CD4-positive, alpha-beta T cell treated with Interleukin-10 for 1 hour (primary cell): Measurements from ENCODE around the gene MSMB.
A peak's percentile ranks its signal among the peaks of the same experiment; 100 is the strongest.
"Not testable (repeated sequence)": the region's sequence is repeated elsewhere in the genome, so short reads cannot be mapped to it uniquely, and the experiment has no call there.

Experiments
- DNase-seq: peaks from one replicate; pipeline ENCODE4 v3.0.0-alpha.2; 2020

Gene MSMB, protein sequence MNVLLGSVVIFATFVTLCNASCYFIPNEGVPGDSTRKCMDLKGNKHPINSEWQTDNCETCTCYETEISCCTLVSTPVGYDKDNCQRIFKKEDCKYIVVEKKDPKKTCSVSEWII

DNA sequence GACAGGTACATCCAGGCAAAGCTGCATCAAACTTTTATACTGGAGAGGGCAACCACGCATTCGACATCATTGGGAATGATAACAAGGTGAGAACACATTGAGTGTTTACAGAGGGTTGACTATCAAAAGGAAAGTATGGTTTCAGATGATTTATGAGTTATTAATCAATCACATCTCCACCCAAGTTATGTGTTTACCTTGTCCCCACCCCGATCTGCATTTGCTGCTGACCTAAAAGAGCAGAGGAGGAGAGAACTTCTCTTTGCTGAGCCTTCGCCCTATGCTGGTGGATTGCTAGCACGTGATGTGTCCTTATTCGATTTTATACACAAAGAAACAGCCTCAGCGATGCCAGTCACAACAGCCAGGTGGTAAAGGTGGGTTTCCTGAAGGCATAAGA lies at the start of gene MSMB:
Gene MSMB, minus strand, starts transcription at position 9 of the 400 bp plus-strand sequence. CDS start 32 bp downstream, outside the sequence.
- no peak for DNase-seq

GRCh38 chr10:46094931-46095750 lies 49.1 kb upstream of the MSMB start:
- DNase-seq: no peak

GRCh38 chr10:46094197-46094500 lies 48.1 kb upstream of the MSMB start:
- DNase-seq: no peak

- peak; percentile 32 for DNase-seq
These were observed 47.5 kb upstream of the MSMB start for GRCh38 chr10:46093316-46094196.

GRCh38 chr10:46092524-46093081 lies 46.5 kb upstream of the MSMB start:
- peak; percentile 69 for DNase-seq

- DNase-seq: no peak
These were observed 45.9 kb upstream of the MSMB start for GRCh38 chr10:46091828-46092523.

- DNase-seq: peak; percentile 41
These were observed 45.2 kb upstream of the MSMB start for GRCh38 chr10:46091080-46091827.

- no peak for DNase-seq
These were observed 44.3 kb upstream of the MSMB start for GRCh38 chr10:46090258-46090812.

DNA sequence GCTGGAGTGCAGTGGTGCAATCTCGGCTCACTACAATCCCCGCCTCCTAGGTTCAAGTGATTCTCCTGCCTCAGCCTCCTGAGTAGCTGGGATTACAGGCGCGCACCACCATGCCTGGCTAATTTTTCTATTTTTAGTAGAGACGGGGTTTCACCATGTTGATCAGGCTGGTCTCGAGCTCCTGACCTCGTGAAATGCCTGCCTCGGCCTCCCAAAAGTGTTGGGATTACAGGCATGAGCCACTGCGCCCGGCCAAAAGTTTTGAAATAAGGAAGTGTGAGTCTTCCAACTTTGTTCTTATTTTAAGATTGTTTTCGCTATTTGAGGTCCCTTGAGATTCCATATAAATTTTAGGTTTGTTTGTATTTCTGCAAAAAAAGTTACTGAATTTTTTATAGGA lies 41.3 kb upstream of the MSMB start:
- not testable (repeated sequence) for DNase-seq

- no peak for DNase-seq
These were observed 38.5 kb upstream of the MSMB start for GRCh38 chr10:46084321-46085165.

DNA sequence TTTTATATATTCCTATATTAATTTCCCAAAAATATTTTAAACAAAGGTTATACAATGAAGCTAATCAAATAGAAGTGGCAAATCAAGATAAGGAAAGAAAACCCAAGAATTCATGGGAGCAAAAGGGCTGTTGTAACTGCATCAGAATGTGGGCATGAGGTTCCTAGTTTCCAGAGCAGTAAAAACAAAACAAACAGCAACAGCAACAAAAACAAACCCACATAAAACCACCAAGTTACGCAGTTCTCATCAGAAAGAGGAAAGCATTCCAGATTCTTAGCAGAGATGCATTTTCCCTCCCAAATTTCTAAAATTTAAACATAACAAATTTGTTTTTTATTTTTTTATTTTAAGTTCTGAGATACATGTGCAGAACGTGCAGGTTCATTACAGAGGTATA lies 34.8 kb upstream of the MSMB start:
- no peak for DNase-seq

GRCh38 chr10:46079831-46080585 lies 33.9 kb upstream of the MSMB start:
- no peak for DNase-seq

DNA sequence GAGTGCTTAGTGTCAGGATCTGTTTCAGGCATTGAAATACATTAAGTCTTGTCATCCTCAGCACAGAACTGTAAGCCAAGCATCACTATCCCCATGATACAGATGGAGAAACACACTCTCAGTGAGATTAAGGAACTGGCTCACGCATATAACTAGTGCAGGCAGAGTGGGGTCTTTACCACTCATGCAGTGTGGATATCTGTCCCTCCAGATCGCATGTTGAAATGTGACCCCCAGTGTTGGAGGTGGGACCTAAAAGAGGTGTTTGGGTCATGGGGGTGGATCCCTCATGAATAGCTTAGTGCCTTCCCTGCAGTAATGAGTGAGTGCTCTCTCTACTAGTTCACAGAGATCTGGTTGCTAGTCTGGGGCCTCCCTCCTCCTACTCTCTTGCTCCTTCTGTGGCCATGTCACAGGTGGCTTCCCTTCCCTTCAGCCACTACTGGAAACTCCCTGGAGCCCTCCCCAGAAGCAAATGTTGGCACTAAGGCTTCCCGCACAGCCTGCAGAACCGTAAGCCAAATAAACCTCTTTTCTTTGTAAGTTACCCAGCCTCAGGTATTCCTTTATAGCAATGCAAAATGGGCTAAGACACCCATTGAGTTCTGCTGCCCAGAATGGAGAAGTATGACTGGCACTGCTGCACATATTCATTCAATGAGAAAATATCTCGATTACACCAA lies 31.8 kb upstream of the MSMB start:
- DNase-seq: no peak

DNA sequence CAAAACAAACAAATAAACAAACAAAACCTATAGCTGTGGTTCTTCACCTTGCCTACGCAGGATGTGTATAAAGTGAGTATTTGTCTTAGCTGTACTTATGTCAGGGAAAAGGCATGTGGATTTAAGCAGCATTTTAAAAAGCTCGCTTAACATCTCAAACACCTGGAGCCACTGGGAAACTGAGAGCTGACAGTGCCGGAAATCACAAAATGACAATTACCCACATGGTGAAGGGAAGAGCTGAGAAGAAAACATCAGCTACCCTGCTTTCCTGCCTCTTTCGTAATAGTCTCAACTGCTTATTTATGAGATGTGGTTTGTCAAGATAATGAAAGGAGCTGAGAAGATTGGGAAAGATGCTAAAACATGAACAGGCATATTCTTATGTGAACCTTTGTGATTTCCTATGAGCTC lies 31.1 kb upstream of the MSMB start:
- DNase-seq: no peak

- DNase-seq: no peak
These were observed 29.8 kb upstream of the MSMB start for GRCh38 chr10:46075869-46076268.

- DNase-seq: no peak
These were observed 28.3 kb upstream of the MSMB start for GRCh38 chr10:46074196-46074946.

DNA sequence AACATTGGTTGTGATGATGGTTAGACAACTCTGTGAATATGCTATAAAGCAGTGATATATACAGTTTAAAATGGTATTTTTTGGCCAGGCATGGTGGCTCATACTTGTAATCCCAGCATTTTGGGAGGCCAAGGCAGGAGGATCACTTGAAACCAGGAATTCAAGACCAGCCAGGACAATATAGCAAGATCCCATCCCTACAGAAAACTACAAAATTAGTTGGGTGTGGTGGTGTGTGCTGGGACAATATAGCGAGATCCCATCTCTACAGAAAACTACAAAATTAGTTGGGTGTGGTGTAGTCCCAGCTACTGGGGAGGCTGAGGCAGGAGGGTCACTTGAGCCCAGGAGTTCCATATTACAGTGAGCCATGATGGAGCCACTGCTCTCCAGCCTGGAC lies 27.5 kb upstream of the MSMB start:
- DNase-seq: no peak

DNA sequence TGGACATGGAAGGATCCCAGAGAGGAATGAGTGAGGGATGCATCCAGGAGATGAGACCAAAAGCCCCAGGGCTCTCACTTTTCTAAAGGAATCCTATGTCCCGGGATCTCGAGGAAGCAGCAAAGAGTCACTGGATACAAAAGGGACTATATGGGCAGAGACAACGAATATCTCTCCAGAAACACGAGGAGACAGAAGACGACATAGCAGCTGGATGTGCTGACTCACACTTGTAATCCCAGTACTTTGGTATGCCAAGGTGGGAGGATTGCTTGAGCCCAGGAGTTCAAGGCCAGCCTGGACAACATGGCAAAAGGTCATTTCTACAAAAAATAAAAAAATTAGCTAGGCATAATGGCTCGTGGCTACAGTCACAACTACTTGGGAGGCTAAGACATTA lies 24.7 kb upstream of the MSMB start:
- DNase-seq: no peak
